NT2/D1 (cell line): Measurements from ENCODE around the gene HHIP.

Source experiments
- YY1 ChIP-seq: IDR thresholded peaks from 2 replicates; pipeline ENCODE4 v1.6.1; 2011; ENCODE audit not compliant: insufficient read length, insufficient read depth
- ZNF274 ChIP-seq: IDR thresholded peaks from 2 replicates; pipeline ENCODE4 v1.6.1; 2011; ENCODE audit warnings: mild to moderate bottlenecking, low read depth, low read length

DNA sequence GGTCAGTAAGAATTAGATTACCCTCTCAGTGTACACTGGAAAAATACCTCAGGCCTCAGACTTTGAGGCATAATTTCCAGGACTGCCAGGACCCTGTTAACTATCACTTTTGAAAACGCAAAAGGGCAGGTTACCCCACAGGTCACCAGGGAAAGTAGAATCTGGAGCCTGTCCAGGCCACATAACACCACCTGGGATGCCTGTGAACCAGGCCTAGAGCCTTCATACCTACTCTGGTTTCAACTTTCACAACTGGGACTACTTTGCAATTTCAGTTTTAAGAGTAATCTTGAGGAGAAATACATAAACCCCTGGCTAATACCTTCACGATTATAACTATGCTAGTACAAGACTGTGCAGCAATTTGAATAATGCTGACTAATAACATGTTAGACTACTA is 132.4 kb downstream of the HHIP start:
- TF ChIP-seq YY1 (no peak), ZNF274 (no peak)
